GM12878 (cell line): ENCODE data around the gene MARCKSL1. TPM values are rescaled to one million over a fixed set of nuclear protein-coding genes. Genes with fewer than 3 reads are reported as not detected.

Experiments used
- CBFB ChIP-seq: IDR thresholded peaks from 2 replicates; pipeline ENCODE4 v1.6.1; 2016; ENCODE audit warnings: antibody characterized with exemption, low read depth
- EP300 ChIP-seq, 2 experiments: fragments of 150-350 bp in 1 of 2; IDR thresholded peaks; 2 replicates each; pipeline ENCODE4 v1.6.1; 2011 to 2012; ENCODE audit warnings: low read depth in 2 of 2, low read length in 2 of 2, borderline replicate concordance in 1 of 2, improper control_type of control experiment in 1 of 2, inconsistent platforms in 1 of 2; ENCODE audit not compliant: control insufficient read depth in 1 of 2
- HDAC2 ChIP-seq: fragments of 200-600 bp; sonication (generic); IDR thresholded peaks from 2 replicates; pipeline ENCODE4 v1.6.1; 2017
- KDM1A ChIP-seq: fragments of 200-600 bp; sonication (generic); IDR thresholded peaks from 2 replicates; pipeline ENCODE4 v1.6.1; 2016; ENCODE audit warnings: borderline replicate concordance
- LARP7 ChIP-seq: fragments of 450-650 bp; IDR thresholded peaks from 2 replicates; pipeline ENCODE4 v1.6.1; 2017; ENCODE audit warnings: mild to moderate bottlenecking
- NR2F1 ChIP-seq: fragments of 450-650 bp; conservative IDR thresholded peaks from 2 replicates; pipeline ENCODE4 v1.6.1; 2017; ENCODE audit warnings: mild to moderate bottlenecking
- NRF1 ChIP-seq: conservative IDR thresholded peaks from 2 replicates; pipeline ENCODE4 v1.6.1; 2011; ENCODE audit warnings: mild to moderate bottlenecking, low read depth, low read length, improper control_type of control experiment
- PAX5 ChIP-seq: IDR thresholded peaks from 2 replicates; pipeline ENCODE4 v1.6.1; 2011; ENCODE audit warnings: low read depth, low read length, borderline replicate concordance
- POLR2A ChIP-seq: IDR thresholded peaks from 2 replicates; pipeline ENCODE4 v1.6.1; 2011; ENCODE audit warnings: low read depth, mild to moderate bottlenecking, low read length
- RB1 ChIP-seq: fragments of 450-650 bp; formaldehyde crosslinking; IDR thresholded peaks from 2 replicates; pipeline ENCODE4 v1.6.1; 2017; ENCODE audit warnings: mild to moderate bottlenecking, borderline replicate concordance
- RUNX3 ChIP-seq: IDR thresholded peaks from 2 replicates; pipeline ENCODE4 v1.6.1; 2012; ENCODE audit warnings: low read length, inconsistent platforms
- SIN3A ChIP-seq: IDR thresholded peaks from 2 replicates; pipeline ENCODE4 v1.6.1; 2012; ENCODE audit warnings: low read depth, low read length, improper control_type of control experiment
- SMAD5 ChIP-seq: IDR thresholded peaks from 2 replicates; pipeline ENCODE4 v1.6.1; 2016; ENCODE audit warnings: antibody characterized with exemption, low read depth
- TBL1XR1 ChIP-seq: IDR thresholded peaks from 2 replicates; pipeline ENCODE4 v1.6.1; 2012; ENCODE audit warnings: low read depth, low read length, improper control_type of control experiment
- TCF3 ChIP-seq: IDR thresholded peaks from 2 replicates; pipeline ENCODE4 v1.6.1; 2012; ENCODE audit warnings: low read depth, mild to moderate bottlenecking, low read length, borderline replicate concordance; ENCODE audit not compliant: insufficient read depth
- WRNIP1 ChIP-seq: IDR thresholded peaks from 2 replicates; pipeline ENCODE4 v1.6.1; 2011; ENCODE audit warnings: low read depth, low read length, improper control_type of control experiment, borderline replicate concordance
- ZBED1 ChIP-seq: IDR thresholded peaks from 2 replicates; pipeline ENCODE4 v1.6.1; 2016; ENCODE audit warnings: borderline replicate concordance
- ZNF592 ChIP-seq: fragments of 450-650 bp; IDR thresholded peaks from 2 replicates; pipeline ENCODE4 v1.6.1; 2017; ENCODE audit warnings: mild to moderate bottlenecking, moderate library complexity
- ZNF622 ChIP-seq: fragments of 450-650 bp; IDR thresholded peaks from 2 replicates; pipeline ENCODE4 v1.6.1; 2017; ENCODE audit warnings: mild to moderate bottlenecking, inconsistent platforms
- ZSCAN29 ChIP-seq: fragments of 450-650 bp; IDR thresholded peaks from 2 replicates; pipeline ENCODE4 v1.6.1; 2017; ENCODE audit warnings: mild to moderate bottlenecking, moderate library complexity
- polyA plus RNA-seq, 11 experiments: library from polyadenylated mRNA; depleted of rRNA in 4 of 11; unstranded in 6 of 11; stranded (reverse) in 5 of 11; fragments of >200 nt; fragmentation: Nextera tagmentation in 4 of 11; fragmentation: Illumina TruSeq in 1 of 11; extraction: Ambion mirVana in 4 of 11; extraction: Trizol in 1 of 11; gene quantifications; 1 replicate in 1 of 11; 2 replicates in 10 of 11; pipeline versions ENCODE4 v1.2.1 to v1.2.3, GENCODE V29; 2011 to 2016; ENCODE audit warnings: inconsistent platforms in 2 of 11, missing spikeins in 2 of 11, low read depth in 1 of 11
- total RNA-seq, 4 experiments: library from RNA; depleted of rRNA in 3 of 4; stranded (reverse); fragments of >200 nt in 3 of 4; fragmentation: Illumina TruSeq in 1 of 4; extraction: Trizol in 1 of 4; gene quantifications; 2 replicates each; pipeline versions ENCODE4 v1.2.1 to v1.2.3, GENCODE V29; 2013 to 2021
- TF ChIP-seq, protein P1 (sequence below): IDR thresholded peaks from 2 replicates; pipeline ENCODE4 v1.6.1; 2012; ENCODE audit warnings: low read length, inconsistent platforms
- TF ChIP-seq, protein P2 (sequence below): fragments of 450-650 bp; IDR thresholded peaks from 2 replicates; pipeline ENCODE4 v1.6.1; 2017; ENCODE audit warnings: mild to moderate bottlenecking, low read depth, inconsistent platforms; ENCODE audit not compliant: poor library complexity, severe bottlenecking
- TF ChIP-seq, protein P3 (sequence below): fragments of 450-650 bp; IDR thresholded peaks from 2 replicates; pipeline ENCODE4 v1.6.1; 2017; ENCODE audit warnings: mild to moderate bottlenecking

Gene MARCKSL1
- total and polyA plus RNA-seq, 10 of the 15 experiments (the other 5 are each of a cell fraction or from before 2014, with no cell fraction given) = 14.5 to 225 (median 158) TPM

DNA sequence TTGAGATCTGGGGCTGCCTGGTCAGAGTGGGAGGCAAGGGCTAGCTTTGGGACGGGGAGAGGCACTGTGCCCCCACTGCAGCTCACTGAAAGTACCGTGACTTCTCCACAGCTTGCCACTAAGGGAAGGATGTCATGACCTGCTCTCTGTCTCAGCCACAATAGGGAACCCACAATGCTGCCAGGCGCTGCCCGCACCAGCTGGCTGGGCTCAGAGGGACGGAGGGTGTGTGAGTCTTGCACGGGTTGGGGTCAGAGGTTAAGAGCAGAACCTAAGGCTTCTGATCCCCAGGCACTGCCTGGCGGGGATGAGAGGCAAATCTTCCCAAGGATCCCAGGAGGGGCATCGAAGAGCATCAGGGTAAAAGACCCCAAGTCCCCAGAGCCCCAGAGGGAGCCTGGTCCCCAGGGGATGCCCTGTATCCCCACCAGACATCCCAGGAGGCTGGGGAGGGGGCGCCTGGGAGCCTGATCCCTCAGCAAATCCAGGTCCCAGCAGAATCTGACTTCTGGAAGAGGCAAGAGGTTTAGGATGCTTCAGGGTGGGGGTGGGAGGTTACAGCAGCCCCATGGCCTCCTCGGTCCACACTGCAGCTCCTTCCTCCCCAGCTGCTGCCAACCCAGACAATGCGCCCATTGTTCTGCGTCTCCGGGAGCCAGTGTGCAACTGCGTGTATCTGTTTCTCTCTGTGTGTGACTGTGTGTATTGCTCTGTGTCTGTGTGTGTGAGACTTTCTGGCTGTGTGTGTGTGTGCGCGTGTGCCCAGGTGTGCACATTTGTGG is 2.0 kb upstream of the MARCKSL1 start (continued):
- TF ChIP-seq, protein P1, sequence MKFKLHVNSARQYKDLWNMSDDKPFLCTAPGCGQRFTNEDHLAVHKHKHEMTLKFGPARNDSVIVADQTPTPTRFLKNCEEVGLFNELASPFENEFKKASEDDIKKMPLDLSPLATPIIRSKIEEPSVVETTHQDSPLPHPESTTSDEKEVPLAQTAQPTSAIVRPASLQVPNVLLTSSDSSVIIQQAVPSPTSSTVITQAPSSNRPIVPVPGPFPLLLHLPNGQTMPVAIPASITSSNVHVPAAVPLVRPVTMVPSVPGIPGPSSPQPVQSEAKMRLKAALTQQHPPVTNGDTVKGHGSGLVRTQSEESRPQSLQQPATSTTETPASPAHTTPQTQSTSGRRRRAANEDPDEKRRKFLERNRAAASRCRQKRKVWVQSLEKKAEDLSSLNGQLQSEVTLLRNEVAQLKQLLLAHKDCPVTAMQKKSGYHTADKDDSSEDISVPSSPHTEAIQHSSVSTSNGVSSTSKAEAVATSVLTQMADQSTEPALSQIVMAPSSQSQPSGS = no peak
- TF ChIP-seq NR2F1 (peak; percentile 98), SMAD5 (no peak), ZNF622 (no peak), TBL1XR1 (no peak), EP300 (IDR thresholded peaks at IDR 0.05; ENCODE audit: borderline replicate concordance in 1 of 2, control insufficient read depth in 1 of 2, low read depth in 2 of 2, low read length in 2 of 2) (0 out of 4 replicates have a peak, but pooled peaks of 1 of the 2 experiments have one; percentile 11), PAX5 (peak; percentile 66; the same call in 1 of the 2 replicates), SIN3A (no peak), RB1 (no peak), ZBED1 (no peak), POLR2A (no peak), LARP7 (no peak; the same call in 1 of the 2 replicates), ZNF592 (no peak), HDAC2 (no peak), CBFB (no peak), RUNX3 (peak; percentile 64), KDM1A (no peak), NRF1 (no peak), ZSCAN29 (no peak), WRNIP1 (no peak), TCF3 (peak; percentile 89)
- TF ChIP-seq, protein P2, sequence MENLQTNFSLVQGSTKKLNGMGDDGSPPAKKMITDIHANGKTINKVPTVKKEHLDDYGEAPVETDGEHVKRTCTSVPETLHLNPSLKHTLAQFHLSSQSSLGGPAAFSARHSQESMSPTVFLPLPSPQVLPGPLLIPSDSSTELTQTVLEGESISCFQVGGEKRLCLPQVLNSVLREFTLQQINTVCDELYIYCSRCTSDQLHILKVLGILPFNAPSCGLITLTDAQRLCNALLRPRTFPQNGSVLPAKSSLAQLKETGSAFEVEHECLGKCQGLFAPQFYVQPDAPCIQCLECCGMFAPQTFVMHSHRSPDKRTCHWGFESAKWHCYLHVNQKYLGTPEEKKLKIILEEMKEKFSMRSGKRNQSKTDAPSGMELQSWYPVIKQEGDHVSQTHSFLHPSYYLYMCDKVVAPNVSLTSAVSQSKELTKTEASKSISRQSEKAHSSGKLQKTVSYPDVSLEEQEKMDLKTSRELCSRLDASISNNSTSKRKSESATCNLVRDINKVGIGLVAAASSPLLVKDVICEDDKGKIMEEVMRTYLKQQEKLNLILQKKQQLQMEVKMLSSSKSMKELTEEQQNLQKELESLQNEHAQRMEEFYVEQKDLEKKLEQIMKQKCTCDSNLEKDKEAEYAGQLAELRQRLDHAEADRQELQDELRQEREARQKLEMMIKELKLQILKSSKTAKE = no peak
- TF ChIP-seq, protein P3, sequence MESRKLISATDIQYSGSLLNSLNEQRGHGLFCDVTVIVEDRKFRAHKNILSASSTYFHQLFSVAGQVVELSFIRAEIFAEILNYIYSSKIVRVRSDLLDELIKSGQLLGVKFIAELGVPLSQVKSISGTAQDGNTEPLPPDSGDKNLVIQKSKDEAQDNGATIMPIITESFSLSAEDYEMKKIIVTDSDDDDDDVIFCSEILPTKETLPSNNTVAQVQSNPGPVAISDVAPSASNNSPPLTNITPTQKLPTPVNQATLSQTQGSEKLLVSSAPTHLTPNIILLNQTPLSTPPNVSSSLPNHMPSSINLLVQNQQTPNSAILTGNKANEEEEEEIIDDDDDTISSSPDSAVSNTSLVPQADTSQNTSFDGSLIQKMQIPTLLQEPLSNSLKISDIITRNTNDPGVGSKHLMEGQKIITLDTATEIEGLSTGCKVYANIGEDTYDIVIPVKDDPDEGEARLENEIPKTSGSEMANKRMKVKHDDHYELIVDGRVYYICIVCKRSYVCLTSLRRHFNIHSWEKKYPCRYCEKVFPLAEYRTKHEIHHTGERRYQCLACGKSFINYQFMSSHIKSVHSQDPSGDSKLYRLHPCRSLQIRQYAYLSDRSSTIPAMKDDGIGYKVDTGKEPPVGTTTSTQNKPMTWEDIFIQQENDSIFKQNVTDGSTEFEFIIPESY = no peak
